Tongue (tissue), 2 donors: ENCODE data around the gene SLC32A1. TPM values are rescaled to one million over a fixed set of nuclear protein-coding genes. Genes with fewer than 3 reads are reported as not detected.

Experiments
- DNase-seq: peaks from one replicate; pipeline ENCODE4 v3.0.0-alpha.2; 2015
- total RNA-seq: library from RNA; depleted of rRNA; stranded (reverse); fragments of >200 nt; gene quantifications from one replicate; pipeline ENCODE4 v1.2.3, GENCODE V29; 2014

The SLC32A1 gene
- total RNA-seq, 1 donor from 2014 or later, result not detected

- no peak for DNase-seq
Measured at GRCh38 chr20:38725148-38725901, 1.0 kb downstream of the SLC32A1 start.

GRCh38 chr20:38725931-38726803, 1.9 kb downstream of the SLC32A1 start:
- DNase-seq, result peak; percentile 77

GRCh38 chr20:38726804-38727606, 2.7 kb downstream of the SLC32A1 start:
- peak; percentile 61 for DNase-seq

- no peak for DNase-seq
Measured at GRCh38 chr20:38727607-38728190, 3.4 kb downstream of the SLC32A1 start.

- DNase-seq, result no peak
Measured at GRCh38 chr20:38728191-38728781, 4.0 kb downstream of the SLC32A1 start.

- DNase-seq, result peak; percentile 45
Measured at GRCh38 chr20:38728911-38729642, 4.8 kb downstream of the SLC32A1 start.

- DNase-seq, result no peak
Measured at GRCh38 chr20:38729767-38730166, 5.5 kb downstream of the SLC32A1 start.

- DNase-seq, result no peak
Measured at GRCh38 chr20:38730167-38730988, 6.1 kb downstream of the SLC32A1 start.

GRCh38 chr20:38730989-38731737, 6.9 kb downstream of the SLC32A1 start:
- peak; percentile 70 for DNase-seq

- DNase-seq, result no peak
Measured at GRCh38 chr20:38731738-38732113, 7.4 kb downstream of the SLC32A1 start.

GRCh38 chr20:38732981-38733380, 8.7 kb downstream of the SLC32A1 start:
- no peak for DNase-seq

GRCh38 chr20:38735172-38735571, 10.9 kb downstream of the SLC32A1 start:
- no peak for DNase-seq

GRCh38 chr20:38737887-38738286, 13.6 kb downstream of the SLC32A1 start:
- DNase-seq, result no peak

GRCh38 chr20:38745757-38746156, 21.5 kb downstream of the SLC32A1 start:
- DNase-seq, result no peak

- no peak for DNase-seq
Measured at GRCh38 chr20:38747495-38748096, 23.3 kb downstream of the SLC32A1 start.

- peak; percentile 95 for DNase-seq
Measured at GRCh38 chr20:38748097-38748860, 24.0 kb downstream of the SLC32A1 start, which contains the start of gene ACTR5. Gene ACTR5, plus strand, starts transcription at chr20:38748460. Its CDS starts 19 bp downstream, at chr20:38748479.

GRCh38 chr20:38748861-38749149, 24.5 kb downstream of the SLC32A1 start:
- DNase-seq, result no peak

- peak; percentile 59 for DNase-seq
Measured at GRCh38 chr20:38751360-38751976, 27.2 kb downstream of the SLC32A1 start.
